HEK293 (cell line): ENCODE measurements around the gene PCDHGA5.
"Not testable (repeated sequence)": the region's sequence is repeated elsewhere in the genome, so short reads cannot be mapped to it uniquely, and the experiment has no call there.

ENCODE experiments used
- CTCF ChIA-PET: fragments of 350-600 bp; formaldehyde crosslinking; extraction: SDS; loops from one replicate; lab custom pipeline; 2021; ENCODE audit warnings: antibody characterized with exemption; lab: Yijun Ruan, JAX
- POLR2A ChIA-PET: fragments of 300-600 bp; formaldehyde crosslinking; extraction: SDS; loops from one replicate; lab custom pipeline; 2020; ENCODE audit warnings: antibody characterized with exemption, inconsistent platforms; lab: Yijun Ruan, JAX
- H3K27ac ChIP-seq: fragments of 200-500 bp; sonication (Bioruptor generic); 2 replicates; pipeline ENCODE4 v1.5.1; 2014; ENCODE audit warnings: low read depth, low read length, control low read depth, inconsistent platforms; ENCODE audit errors: extremely low read depth
- H3K36me3 ChIP-seq, 2 experiments: fragments of 200-500 bp in 1 of 2; sonication (Bioruptor generic) in 1 of 2; 1 replicate in 1 of 2; 2 replicates in 1 of 2; pipeline ENCODE4 v1.5.1; 2014 to 2017; ENCODE audit warnings: inconsistent platforms in 2 of 2, low read length in 2 of 2; ENCODE audit not compliant: control insufficient read depth in 2 of 2, insufficient read depth in 1 of 2
- H3K4me1 ChIP-seq: fragments of 200-500 bp; sonication (Bioruptor generic); 2 replicates; pipeline ENCODE4 v1.5.1; 2014; ENCODE audit warnings: mild to moderate bottlenecking, low read length, inconsistent platforms; ENCODE audit not compliant: control insufficient read depth, insufficient read depth
- H3K4me3 ChIP-seq: 2 replicates; pipeline ENCODE4 v1.5.1; 2011; ENCODE audit warnings: low read depth, mild to moderate bottlenecking, control low read depth, low read length, moderate library complexity
- H3K9me3 ChIP-seq: fragments of 200-500 bp; sonication (Bioruptor generic); 2 replicates; pipeline ENCODE4 v1.5.1; 2014; ENCODE audit warnings: low read depth, low read length, inconsistent platforms; ENCODE audit not compliant: control insufficient read depth, insufficient read depth
- KLF1 ChIP-seq: fragments of 450-650 bp; formaldehyde crosslinking; IDR thresholded peaks from 2 replicates; pipeline ENCODE4 v1.5.1; 2016; ENCODE audit warnings: missing biosample characterization, missing genetic modification characterization
- ZNF16 ChIP-seq: fragments of 450-650 bp; formaldehyde crosslinking; IDR thresholded peaks from 2 replicates; pipeline ENCODE4 v1.5.1; 2016; ENCODE audit warnings: low read depth, missing biosample characterization, missing genetic modification characterization
- ZNF501 ChIP-seq: fragments of 450-650 bp; formaldehyde crosslinking; IDR thresholded peaks from 2 replicates; pipeline ENCODE4 v1.5.1; 2016; ENCODE audit warnings: missing biosample characterization, missing genetic modification characterization
- ZNF707 ChIP-seq: fragments of 450-650 bp; formaldehyde crosslinking; IDR thresholded peaks from 2 replicates; pipeline ENCODE4 v1.5.1; 2016; ENCODE audit warnings: missing biosample characterization, missing genetic modification characterization
- ZSCAN30 ChIP-seq: fragments of 450-650 bp; IDR thresholded peaks from 2 replicates; pipeline ENCODE4 v1.5.1; 2018; ENCODE audit warnings: missing biosample characterization, mild to moderate bottlenecking, missing genetic modification characterization, moderate library complexity
- TF ChIP-seq, protein P1 (sequence below): fragments of 450-650 bp; formaldehyde crosslinking; IDR thresholded peaks from 2 replicates; pipeline ENCODE4 v1.5.1; 2016; ENCODE audit warnings: missing biosample characterization, missing genetic modification characterization
- TF ChIP-seq, protein P2 (sequence below): fragments of 450-650 bp; formaldehyde crosslinking; IDR thresholded peaks from 2 replicates; pipeline ENCODE4 v1.5.1; 2017; ENCODE audit warnings: missing biosample characterization, missing genetic modification characterization
- TF ChIP-seq, protein P3 (sequence below): fragments of 450-650 bp; formaldehyde crosslinking; IDR thresholded peaks from 2 replicates; pipeline ENCODE4 v1.5.1; 2016; ENCODE audit warnings: missing biosample characterization, missing genetic modification characterization
- TF ChIP-seq, protein P4 (sequence below): fragments of 450-650 bp; formaldehyde crosslinking; IDR thresholded peaks from 2 replicates; pipeline ENCODE4 v1.5.1; 2016; ENCODE audit warnings: missing biosample characterization, missing genetic modification characterization
- TF ChIP-seq, protein P5 (sequence below): fragments of 450-650 bp; IDR thresholded peaks from 2 replicates; pipeline ENCODE4 v1.5.1; 2018; ENCODE audit warnings: missing biosample characterization, missing genetic modification characterization

Gene PCDHGA5

DNA sequence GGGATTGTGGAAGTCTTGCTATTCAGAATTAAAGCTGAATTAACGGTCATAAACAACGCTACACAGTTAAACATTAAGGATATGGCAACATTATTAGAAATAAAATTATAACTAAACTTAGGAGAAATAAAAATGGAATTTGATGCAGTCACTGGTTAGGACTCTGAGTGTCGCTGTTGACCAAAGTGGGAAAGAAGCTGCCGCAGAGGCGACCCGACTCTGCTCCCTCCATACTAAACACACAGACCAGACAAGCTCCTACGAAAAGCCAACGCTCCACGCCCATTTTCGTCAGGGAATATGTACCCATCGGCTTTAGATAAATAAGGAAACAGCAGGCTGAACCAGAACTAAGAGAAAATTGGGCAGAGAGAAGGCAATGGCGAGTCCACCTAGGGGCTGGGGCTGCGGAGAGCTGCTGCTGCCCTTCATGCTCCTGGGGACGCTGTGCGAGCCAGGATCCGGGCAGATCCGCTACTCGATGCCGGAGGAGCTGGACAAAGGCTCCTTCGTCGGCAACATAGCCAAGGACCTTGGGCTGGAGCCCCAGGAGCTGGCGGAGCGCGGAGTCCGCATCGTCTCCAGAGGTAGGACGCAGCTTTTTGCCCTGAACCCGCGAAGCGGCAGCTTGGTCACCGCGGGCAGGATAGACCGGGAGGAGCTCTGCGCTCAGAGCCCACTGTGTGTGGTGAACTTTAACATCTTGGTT, at the start of gene PCDHGA5:
Gene PCDHGA5, plus strand, starts transcription at position 211 of the 709 bp plus-strand sequence. Its CDS starts 169 bp downstream, at position 380.
- Histone ChIP-seq H3K9me3 (peaks cover 3% of the 10 kb centered on the region; the same call in 1 of the 2 replicates), H3K4me3 (no peak within 1 kb of the TSS), H3K27ac (no peak within 1 kb of the TSS), H3K4me1 (no peaks in the 10 kb centered on the region), H3K36me3 (no peaks in the 10 kb centered on the region)
- TF ChIP-seq, protein P1, sequence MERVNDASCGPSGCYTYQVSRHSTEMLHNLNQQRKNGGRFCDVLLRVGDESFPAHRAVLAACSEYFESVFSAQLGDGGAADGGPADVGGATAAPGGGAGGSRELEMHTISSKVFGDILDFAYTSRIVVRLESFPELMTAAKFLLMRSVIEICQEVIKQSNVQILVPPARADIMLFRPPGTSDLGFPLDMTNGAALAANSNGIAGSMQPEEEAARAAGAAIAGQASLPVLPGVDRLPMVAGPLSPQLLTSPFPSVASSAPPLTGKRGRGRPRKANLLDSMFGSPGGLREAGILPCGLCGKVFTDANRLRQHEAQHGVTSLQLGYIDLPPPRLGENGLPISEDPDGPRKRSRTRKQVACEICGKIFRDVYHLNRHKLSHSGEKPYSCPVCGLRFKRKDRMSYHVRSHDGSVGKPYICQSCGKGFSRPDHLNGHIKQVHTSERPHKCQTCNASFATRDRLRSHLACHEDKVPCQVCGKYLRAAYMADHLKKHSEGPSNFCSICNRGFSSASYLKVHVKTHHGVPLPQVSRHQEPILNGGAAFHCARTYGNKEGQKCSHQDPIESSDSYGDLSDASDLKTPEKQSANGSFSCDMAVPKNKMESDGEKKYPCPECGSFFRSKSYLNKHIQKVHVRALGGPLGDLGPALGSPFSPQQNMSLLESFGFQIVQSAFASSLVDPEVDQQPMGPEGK (tag by site-specific recombination), result no peak
- TF ChIP-seq KLF1, result no peak
- TF ChIP-seq, protein P2, sequence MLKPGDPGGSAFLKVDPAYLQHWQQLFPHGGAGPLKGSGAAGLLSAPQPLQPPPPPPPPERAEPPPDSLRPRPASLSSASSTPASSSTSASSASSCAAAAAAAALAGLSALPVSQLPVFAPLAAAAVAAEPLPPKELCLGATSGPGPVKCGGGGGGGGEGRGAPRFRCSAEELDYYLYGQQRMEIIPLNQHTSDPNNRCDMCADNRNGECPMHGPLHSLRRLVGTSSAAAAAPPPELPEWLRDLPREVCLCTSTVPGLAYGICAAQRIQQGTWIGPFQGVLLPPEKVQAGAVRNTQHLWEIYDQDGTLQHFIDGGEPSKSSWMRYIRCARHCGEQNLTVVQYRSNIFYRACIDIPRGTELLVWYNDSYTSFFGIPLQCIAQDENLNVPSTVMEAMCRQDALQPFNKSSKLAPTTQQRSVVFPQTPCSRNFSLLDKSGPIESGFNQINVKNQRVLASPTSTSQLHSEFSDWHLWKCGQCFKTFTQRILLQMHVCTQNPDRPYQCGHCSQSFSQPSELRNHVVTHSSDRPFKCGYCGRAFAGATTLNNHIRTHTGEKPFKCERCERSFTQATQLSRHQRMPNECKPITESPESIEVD, result no peak
- TF ChIP-seq ZNF707, result no peak
- TF ChIP-seq ZSCAN30 (tag by site-specific recombination), result no peak
- no peak for TF ChIP-seq ZNF16 (tag by site-specific recombination)
- TF ChIP-seq, protein P3, sequence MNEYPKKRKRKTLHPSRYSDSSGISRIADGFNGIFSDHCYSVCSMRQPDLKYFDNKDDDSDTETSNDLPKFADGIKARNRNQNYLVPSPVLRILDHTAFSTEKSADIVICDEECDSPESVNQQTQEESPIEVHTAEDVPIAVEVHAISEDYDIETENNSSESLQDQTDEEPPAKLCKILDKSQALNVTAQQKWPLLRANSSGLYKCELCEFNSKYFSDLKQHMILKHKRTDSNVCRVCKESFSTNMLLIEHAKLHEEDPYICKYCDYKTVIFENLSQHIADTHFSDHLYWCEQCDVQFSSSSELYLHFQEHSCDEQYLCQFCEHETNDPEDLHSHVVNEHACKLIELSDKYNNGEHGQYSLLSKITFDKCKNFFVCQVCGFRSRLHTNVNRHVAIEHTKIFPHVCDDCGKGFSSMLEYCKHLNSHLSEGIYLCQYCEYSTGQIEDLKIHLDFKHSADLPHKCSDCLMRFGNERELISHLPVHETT (tag by site-specific recombination), result no peak
- TF ChIP-seq, protein P4, sequence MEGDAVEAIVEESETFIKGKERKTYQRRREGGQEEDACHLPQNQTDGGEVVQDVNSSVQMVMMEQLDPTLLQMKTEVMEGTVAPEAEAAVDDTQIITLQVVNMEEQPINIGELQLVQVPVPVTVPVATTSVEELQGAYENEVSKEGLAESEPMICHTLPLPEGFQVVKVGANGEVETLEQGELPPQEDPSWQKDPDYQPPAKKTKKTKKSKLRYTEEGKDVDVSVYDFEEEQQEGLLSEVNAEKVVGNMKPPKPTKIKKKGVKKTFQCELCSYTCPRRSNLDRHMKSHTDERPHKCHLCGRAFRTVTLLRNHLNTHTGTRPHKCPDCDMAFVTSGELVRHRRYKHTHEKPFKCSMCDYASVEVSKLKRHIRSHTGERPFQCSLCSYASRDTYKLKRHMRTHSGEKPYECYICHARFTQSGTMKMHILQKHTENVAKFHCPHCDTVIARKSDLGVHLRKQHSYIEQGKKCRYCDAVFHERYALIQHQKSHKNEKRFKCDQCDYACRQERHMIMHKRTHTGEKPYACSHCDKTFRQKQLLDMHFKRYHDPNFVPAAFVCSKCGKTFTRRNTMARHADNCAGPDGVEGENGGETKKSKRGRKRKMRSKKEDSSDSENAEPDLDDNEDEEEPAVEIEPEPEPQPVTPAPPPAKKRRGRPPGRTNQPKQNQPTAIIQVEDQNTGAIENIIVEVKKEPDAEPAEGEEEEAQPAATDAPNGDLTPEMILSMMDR, result no peak
- ChIA-PET POLR2A (interaction anchor here (0.6 kb wide), 1 partner anchor 38 kb away, joined by 3 read pairs; no protein-coding TSS in a partner anchor), CTCF (interaction anchor here (0.7 to 2.3 kb wide), 9 partner anchors 10 to 203 kb away, joined by 3 to 13 read pairs (median 4); partner anchors contain the start of genes PCDHGA4 and PCDHGB1)

DNA sequence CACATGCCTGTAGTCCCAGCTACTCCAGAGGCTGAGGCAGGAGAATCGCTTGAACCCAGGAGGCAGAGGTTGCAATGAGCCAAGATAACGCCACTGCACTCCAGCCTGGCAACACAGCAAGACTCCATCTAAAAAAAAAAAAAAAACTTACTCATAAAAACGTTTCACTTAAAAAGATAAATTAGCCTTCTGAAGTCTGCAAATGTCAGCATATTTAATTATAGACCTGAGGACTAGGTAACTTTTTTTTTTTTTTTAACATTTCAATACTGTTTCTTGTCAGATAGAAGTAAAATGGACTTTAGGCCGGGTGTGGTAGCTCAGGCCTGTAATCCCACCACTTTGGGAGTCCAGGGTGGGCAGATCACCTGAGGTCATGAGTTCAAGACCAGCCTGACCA, 47.0 kb upstream of the PCDHGA5 start:
- ChIA-PET CTCF (interaction anchor here (0.7 to 1.5 kb wide), 3 partner anchors 14 to 1132 kb away, joined by 4 to 5 read pairs (median 4); partner anchors contain the start of genes PCDHGA1 and PCDHGB1), POLR2A (interaction anchor here (0.5 kb wide), 1 partner anchor 264 kb away, joined by 3 read pairs; no protein-coding TSS in a partner anchor)
- peaks cover 4 to 21% of the 10 kb centered on the region in 2 experiments; a peak in 2 of 3 replicates for H3K36me3 ChIP-seq
- not testable (repeated sequence) for H3K4me3 ChIP-seq, H3K27ac ChIP-seq, H3K9me3 ChIP-seq, H3K4me1 ChIP-seq

DNA sequence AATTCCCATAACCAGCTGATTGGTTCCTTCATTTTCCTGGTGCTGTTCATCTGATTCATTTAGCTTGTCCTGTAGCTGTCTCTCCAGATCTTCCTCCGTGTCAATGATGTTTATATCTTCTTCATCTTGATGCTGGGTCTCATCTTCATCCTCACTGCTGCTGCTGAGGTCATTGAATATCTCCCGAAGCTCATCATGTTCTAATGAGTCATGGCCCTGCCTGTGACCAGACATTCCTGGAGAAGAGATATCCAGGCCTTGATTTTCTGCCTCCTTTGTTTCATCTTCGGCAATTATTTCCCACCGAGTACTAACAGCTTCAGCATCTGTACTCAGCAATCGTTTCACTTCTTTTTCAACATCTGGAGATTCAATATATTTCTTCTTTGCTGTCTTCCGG, 44.8 kb upstream of the PCDHGA5 start:
- ChIA-PET CTCF (interaction anchor here (0.7 to 3.1 kb wide), 17 partner anchors 10 to 300 kb away, joined by 3 to 32 read pairs (median 3); partner anchors contain the start of genes DIAPH1, PCDHB10, PCDHB15 and PCDHGA1), POLR2A (interaction anchor here (1.1 kb wide), 1 partner anchor 20 kb away, joined by 3 read pairs; the partner anchor contains the start of gene PCDHGA2)
- Histone ChIP-seq H3K36me3 (peaks cover 4 to 21% of the 10 kb centered on the region in 2 experiments; a peak in 2 of 3 replicates), H3K27ac (no peak overlapping the region), H3K9me3 (peaks cover 5% of the 10 kb centered on the region; the same call in 1 of the 2 replicates), H3K4me3 (no peak overlapping the region), H3K4me1 (no peaks in the 10 kb centered on the region)
- TF ChIP-seq, protein P5, sequence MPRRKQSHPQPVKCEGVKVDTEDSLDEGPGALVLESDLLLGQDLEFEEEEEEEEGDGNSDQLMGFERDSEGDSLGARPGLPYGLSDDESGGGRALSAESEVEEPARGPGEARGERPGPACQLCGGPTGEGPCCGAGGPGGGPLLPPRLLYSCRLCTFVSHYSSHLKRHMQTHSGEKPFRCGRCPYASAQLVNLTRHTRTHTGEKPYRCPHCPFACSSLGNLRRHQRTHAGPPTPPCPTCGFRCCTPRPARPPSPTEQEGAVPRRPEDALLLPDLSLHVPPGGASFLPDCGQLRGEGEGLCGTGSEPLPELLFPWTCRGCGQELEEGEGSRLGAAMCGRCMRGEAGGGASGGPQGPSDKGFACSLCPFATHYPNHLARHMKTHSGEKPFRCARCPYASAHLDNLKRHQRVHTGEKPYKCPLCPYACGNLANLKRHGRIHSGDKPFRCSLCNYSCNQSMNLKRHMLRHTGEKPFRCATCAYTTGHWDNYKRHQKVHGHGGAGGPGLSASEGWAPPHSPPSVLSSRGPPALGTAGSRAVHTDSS (tag by site-specific recombination), result peak; percentile 27; the same call in 1 of the 2 replicates
- TF ChIP-seq ZNF501 (tag by site-specific recombination), result no peak
